Activated CD4-positive, alpha-beta T cell treated with anti-CD3 and anti-CD28 coated beads for 36 hours (primary cell): Measurements from ENCODE around the gene CDC42EP3. TPM values are rescaled to one million over a fixed set of nuclear protein-coding genes. Genes with fewer than 3 reads are reported as not detected.

ENCODE experiments used
- ATAC-seq: fragments of 200-7000 bp; cut with Tn5 transposase; one replicate; pipeline ENCODE4 v1.10.0; 2021; ENCODE audit warnings: mild to moderate bottlenecking, moderate library complexity
- CTCF ChIA-PET: fragments of 350-600 bp; sonication (Branson Sonifier 250); formaldehyde crosslinking; loops from one replicate; lab custom pipeline; 2021; ENCODE audit warnings: antibody characterized with exemption; lab: Charles Lee
- POLR2A ChIA-PET: fragments of 350-600 bp; sonication (Branson Sonifier 250); formaldehyde crosslinking; loops from one replicate; lab custom pipeline; 2021; ENCODE audit warnings: antibody characterized with exemption, inconsistent platforms; lab: Charles Lee
- DNase-seq: peaks from one replicate; pipeline ENCODE4 v3.0.0-alpha.2; 2020
- H3K27ac Mint-ChIP-seq: one replicate; pipeline ENCODE4 v1.8.0; 2021; ENCODE audit warnings: mixed read lengths
- H3K27me3 Mint-ChIP-seq: one replicate; pipeline ENCODE4 v1.8.0; 2021; ENCODE audit warnings: mixed read lengths
- H3K36me3 Mint-ChIP-seq: one replicate; pipeline ENCODE4 v1.8.0; 2021; ENCODE audit warnings: low read depth, mixed read lengths
- H3K4me1 Mint-ChIP-seq: one replicate; pipeline ENCODE4 v1.8.0; 2021; ENCODE audit warnings: mixed read lengths
- H3K4me3 Mint-ChIP-seq: one replicate; pipeline ENCODE4 v1.8.0; 2021; ENCODE audit warnings: mild to moderate bottlenecking, moderate library complexity, mixed read lengths
- H3K9me3 Mint-ChIP-seq: one replicate; pipeline ENCODE4 v1.8.0; 2021; ENCODE audit warnings: low read depth, mixed read lengths
- intact Hi-C, 2 experiments: fragments of 100-400 bp; cut with DNase I in 1 of 2; cut with micrococcal nuclease in 1 of 2; formaldehyde crosslinking; loops; one replicate each; pipeline versions ENCODE4 v1.14.2 to v1.15.1; 2022 to 2024; cut with DNase I, micrococcal nuclease
- total RNA-seq, 2 experiments: library from RNA; stranded (reverse); gene quantifications; one replicate each; pipeline ENCODE4 v1.2.3, GENCODE V29; 2021

The CDC42EP3 gene
- total RNA-seq, 2 experiments from 2014 or later: 16.4 to 25.2 TPM

- DNase-seq (no peak), ATAC-seq (no peak)
- CTCF ChIA-PET: no interaction called here
- H3K27ac Mint-ChIP-seq: peak overlapping the region; percentile 63
- intact Hi-C loops: no loop called here
- H3K4me1 Mint-ChIP-seq: peaks cover 59% of the 10 kb centered on the region
- no peaks in the 10 kb centered on the region for H3K27me3 Mint-ChIP-seq
- POLR2A ChIA-PET: no interaction called here
- no peaks in the 10 kb centered on the region for H3K36me3 Mint-ChIP-seq
- H3K4me3 Mint-ChIP-seq: no peak overlapping the region
- H3K9me3 Mint-ChIP-seq: peaks cover 3% of the 10 kb centered on the region
Measured at GRCh38 chr2:37617119-37617892, 54.1 kb downstream of the CDC42EP3 start.

- peaks cover 59% of the 10 kb centered on the region for H3K4me1 Mint-ChIP-seq
- peaks cover 3% of the 10 kb centered on the region for H3K9me3 Mint-ChIP-seq
- intact Hi-C loops: no loop called here
- no peak for DNase-seq
- no peaks in the 10 kb centered on the region for H3K27me3 Mint-ChIP-seq
- H3K4me3 Mint-ChIP-seq: no peak overlapping the region
- CTCF ChIA-PET: interaction anchor here (1.5 kb wide), 1 partner anchor 14 kb away, joined by 3 read pairs; no protein-coding TSS in a partner anchor
- peak; percentile 58 for ATAC-seq
- POLR2A ChIA-PET: no interaction called here
- peak overlapping the region; percentile 86 for H3K27ac Mint-ChIP-seq
- H3K36me3 Mint-ChIP-seq: no peaks in the 10 kb centered on the region
Measured at GRCh38 chr2:37616677-37617005, 54.8 kb downstream of the CDC42EP3 start.

DNA sequence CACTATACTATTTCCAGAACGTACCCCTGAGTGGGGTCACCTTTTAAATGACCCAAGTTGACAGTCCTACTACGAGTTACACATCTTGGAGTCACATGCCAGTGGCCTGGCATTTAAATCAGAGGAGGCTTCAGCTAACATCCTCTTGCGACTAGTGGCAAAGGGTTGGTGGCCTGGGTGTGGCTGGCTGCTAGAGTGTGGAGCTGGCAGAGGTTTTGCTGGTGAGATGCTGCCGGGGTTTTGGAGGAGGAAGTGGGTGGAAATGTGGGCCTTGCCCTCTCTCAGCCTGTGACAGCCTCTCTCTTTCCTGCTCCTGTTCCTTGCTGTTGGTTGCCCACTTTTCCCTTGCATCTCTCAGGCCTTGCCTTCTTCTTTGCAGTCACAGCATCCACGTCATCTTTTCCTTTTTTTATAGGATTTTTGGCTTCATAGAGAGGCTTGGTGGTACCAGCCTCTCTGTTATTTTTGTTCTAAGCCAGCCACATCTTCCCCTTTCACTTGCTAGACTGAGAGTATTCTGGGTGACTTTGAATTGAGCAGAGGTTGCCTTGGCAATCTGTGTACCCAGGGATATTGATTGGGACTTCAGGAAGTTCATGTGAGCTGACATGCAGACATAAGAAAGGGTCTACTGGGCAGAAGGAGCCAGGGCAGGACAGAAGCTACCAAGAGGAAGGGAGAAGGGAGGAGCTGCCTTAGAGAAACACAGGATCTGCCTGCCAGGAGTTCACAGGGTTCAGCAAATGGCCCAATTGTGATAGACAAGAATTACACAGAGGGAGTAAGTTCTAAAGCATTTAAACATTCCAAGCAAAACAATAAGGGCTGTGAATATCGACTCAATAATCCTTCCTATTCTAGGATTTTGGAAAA lies 55.4 kb downstream of the CDC42EP3 start:
- POLR2A ChIA-PET: no interaction called here
- Mint-ChIP-seq H3K27ac (peak overlapping the region; percentile 86), H3K9me3 (peaks cover 3% of the 10 kb centered on the region), H3K4me1 (peaks cover 58% of the 10 kb centered on the region), H3K36me3 (no peaks in the 10 kb centered on the region), H3K4me3 (no peak overlapping the region), H3K27me3 (no peaks in the 10 kb centered on the region)
- intact Hi-C loops: no loop called here
- peak; percentile 42 for ATAC-seq
- DNase-seq: peak; percentile 63
- CTCF ChIA-PET: interaction anchor here (1.3 to 1.9 kb wide), 3 partner anchors 10 to 261 kb away, joined by 3 to 4 read pairs (median 4); no protein-coding TSS in a partner anchor

- intact Hi-C loops: no loop called here
- ChIA-PET POLR2A (no interaction called here), CTCF (interaction anchor here (0.8 to 1.9 kb wide), 4 partner anchors 11 to 526 kb away, joined by 4 to 5 read pairs (median 4); no protein-coding TSS in a partner anchor)
- Mint-ChIP-seq H3K27me3 (no peaks in the 10 kb centered on the region), H3K4me1 (peaks cover 43% of the 10 kb centered on the region), H3K36me3 (no peaks in the 10 kb centered on the region), H3K9me3 (peaks cover 3% of the 10 kb centered on the region), H3K27ac (no peak overlapping the region), H3K4me3 (no peak overlapping the region)
- DNase-seq (peak; percentile 35), ATAC-seq (peak; percentile 71)
Measured at GRCh38 chr2:37614061-37614738, 57.2 kb downstream of the CDC42EP3 start.

DNA sequence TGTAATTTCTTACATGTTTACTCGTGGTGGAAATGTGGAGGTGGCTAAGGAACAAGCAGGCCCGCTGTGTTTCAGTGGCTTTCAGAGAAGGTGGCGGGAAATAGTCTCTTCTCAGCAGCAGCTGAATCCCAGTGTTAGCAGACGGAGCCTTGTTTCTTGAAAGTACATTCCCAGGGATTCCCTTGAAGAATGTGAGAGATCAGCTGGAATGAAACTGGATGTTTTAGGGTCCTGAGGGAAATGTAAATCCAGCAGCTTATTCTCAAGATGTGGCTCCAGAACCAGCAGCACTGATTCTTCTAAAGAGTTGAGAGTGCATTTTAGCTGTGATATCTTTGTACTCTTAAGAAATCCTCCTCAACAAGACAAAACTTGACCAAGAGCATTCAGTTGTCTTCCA lies 59.1 kb downstream of the CDC42EP3 start:
- ATAC-seq: no peak
- POLR2A ChIA-PET: no interaction called here
- intact Hi-C loops: no loop called here
- H3K9me3 Mint-ChIP-seq: peaks cover 7% of the 10 kb centered on the region
- no peaks in the 10 kb centered on the region for H3K27me3 Mint-ChIP-seq
- H3K4me3 Mint-ChIP-seq: no peak overlapping the region
- peaks cover 34% of the 10 kb centered on the region for H3K4me1 Mint-ChIP-seq
- no peak for DNase-seq
- peaks cover 1% of the 10 kb centered on the region for H3K36me3 Mint-ChIP-seq
- H3K27ac Mint-ChIP-seq: no peak overlapping the region
- CTCF ChIA-PET: interaction anchor here (0.8 kb wide), 1 partner anchor 11 kb away, joined by 3 read pairs; no protein-coding TSS in a partner anchor

GRCh38 chr2:37610638-37611289 lies 60.7 kb downstream of the CDC42EP3 start:
- peaks cover 9% of the 10 kb centered on the region for H3K9me3 Mint-ChIP-seq
- POLR2A ChIA-PET: no interaction called here
- ATAC-seq (no peak), DNase-seq (no peak)
- H3K27me3 Mint-ChIP-seq: no peaks in the 10 kb centered on the region
- no peak overlapping the region for H3K4me3 Mint-ChIP-seq
- H3K4me1 Mint-ChIP-seq: peaks cover 19% of the 10 kb centered on the region
- intact Hi-C loops: no loop called here
- H3K36me3 Mint-ChIP-seq: peaks cover 4% of the 10 kb centered on the region
- H3K27ac Mint-ChIP-seq: no peak overlapping the region
- CTCF ChIA-PET: interaction anchor here (0.6 to 1.4 kb wide), 4 partner anchors 8 to 53 kb away, joined by 3 read pairs; no protein-coding TSS in a partner anchor

GRCh38 chr2:37609782-37610181 lies 61.7 kb downstream of the CDC42EP3 start:
- no peak overlapping the region for H3K27ac Mint-ChIP-seq
- intact Hi-C loops: no loop called here
- peaks cover 8% of the 10 kb centered on the region for H3K36me3 Mint-ChIP-seq
- ATAC-seq: no peak
- CTCF ChIA-PET: interaction anchor here (1.1 kb wide), 1 partner anchor 9 kb away, joined by 3 read pairs; no protein-coding TSS in a partner anchor
- H3K4me1 Mint-ChIP-seq: peaks cover 9% of the 10 kb centered on the region
- H3K9me3 Mint-ChIP-seq: peaks cover 14% of the 10 kb centered on the region
- no peak overlapping the region for H3K4me3 Mint-ChIP-seq
- POLR2A ChIA-PET: no interaction called here
- DNase-seq: no peak
- H3K27me3 Mint-ChIP-seq: no peaks in the 10 kb centered on the region

- Mint-ChIP-seq H3K27ac (no peak overlapping the region), H3K9me3 (peaks cover 16% of the 10 kb centered on the region), H3K4me3 (no peak overlapping the region), H3K27me3 (no peaks in the 10 kb centered on the region), H3K36me3 (peaks cover 12% of the 10 kb centered on the region), H3K4me1 (peaks cover 38% of the 10 kb centered on the region)
- CTCF ChIA-PET: interaction anchor here (0.6 kb wide), 1 partner anchor 254 kb away, joined by 3 read pairs; no protein-coding TSS in a partner anchor
- intact Hi-C loops: loop anchor here in 1 of 2 experiments (5.0 kb wide), 1 partner anchor 33 kb away; no protein-coding TSS in a partner anchor
- POLR2A ChIA-PET: no interaction called here
- no peak for ATAC-seq
- DNase-seq: no peak
Measured at GRCh38 chr2:37604716-37605115, 66.7 kb downstream of the CDC42EP3 start.

DNA sequence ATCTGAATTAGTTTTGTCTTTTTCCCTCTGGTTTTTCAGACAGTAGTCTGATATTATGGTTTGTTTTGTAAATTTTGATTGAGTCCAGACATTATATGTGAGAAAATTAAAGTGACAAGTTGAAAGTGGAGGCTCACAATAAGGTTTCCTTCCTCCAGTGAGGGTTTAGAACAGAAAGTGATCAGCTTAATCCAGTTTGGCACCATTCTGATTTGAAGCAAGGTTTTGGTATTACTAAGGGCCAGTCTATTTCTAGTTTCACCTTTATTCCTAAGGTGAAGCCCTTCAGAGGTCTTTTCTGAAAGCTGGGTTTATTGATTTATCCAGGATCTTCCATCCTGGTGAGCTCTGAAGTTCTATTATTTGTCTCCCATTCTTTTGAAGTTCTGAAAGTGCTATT lies 68.7 kb downstream of the CDC42EP3 start:
- ChIA-PET CTCF (interaction anchor here (0.8 to 1.4 kb wide), 5 partner anchors 13 to 35 kb away, joined by 3 to 6 read pairs (median 3); no protein-coding TSS in a partner anchor), POLR2A (no interaction called here)
- no peak for DNase-seq
- Mint-ChIP-seq H3K27ac (peak overlapping the region; percentile 73), H3K4me3 (no peak overlapping the region), H3K9me3 (peaks cover 25% of the 10 kb centered on the region), H3K27me3 (no peaks in the 10 kb centered on the region), H3K4me1 (peaks cover 47% of the 10 kb centered on the region), H3K36me3 (peaks cover 12% of the 10 kb centered on the region)
- intact Hi-C loops: loop anchor here (1.0 to 5.0 kb wide), 2 partner anchors 22 to 35 kb away; no protein-coding TSS in a partner anchor
- ATAC-seq: peak; percentile 53

GRCh38 chr2:37602040-37602439 lies 69.4 kb downstream of the CDC42EP3 start:
- peak overlapping the region; percentile 34 for H3K27ac Mint-ChIP-seq
- H3K4me3 Mint-ChIP-seq: peak overlapping the region; percentile 12
- no peaks in the 10 kb centered on the region for H3K27me3 Mint-ChIP-seq
- DNase-seq: no peak
- intact Hi-C loops: loop anchor here (1.0 to 5.0 kb wide), 2 partner anchors 22 to 35 kb away; no protein-coding TSS in a partner anchor
- H3K36me3 Mint-ChIP-seq: peaks cover 10% of the 10 kb centered on the region
- peaks cover 47% of the 10 kb centered on the region for H3K4me1 Mint-ChIP-seq
- ATAC-seq: peak; percentile 42
- ChIA-PET POLR2A (no interaction called here), CTCF (interaction anchor here (0.7 to 1.4 kb wide), 4 partner anchors 22 to 34 kb away, joined by 3 to 6 read pairs (median 4); no protein-coding TSS in a partner anchor)
- peaks cover 23% of the 10 kb centered on the region for H3K9me3 Mint-ChIP-seq
